H1 (cell line): Measurements from ENCODE around the gene ABCC6. TPM values are rescaled to one million over a fixed set of nuclear protein-coding genes. Genes with fewer than 3 reads are reported as not detected.

Experiments
- CTCF ChIA-PET: fragments of 300-600 bp; sonication (Branson Sonifier 250); formaldehyde crosslinking; loops from one replicate; lab custom pipeline; 2021; ENCODE audit not compliant: partially characterized antibody; lab: Charles Lee
- POLR2A ChIA-PET: fragments of 300-600 bp; sonication (Branson Sonifier 250); formaldehyde crosslinking; loops from one replicate; lab custom pipeline; 2021; ENCODE audit warnings: inconsistent platforms; ENCODE audit not compliant: partially characterized antibody; lab: Charles Lee
- DNase-seq, 2 experiments: peaks; one replicate each; pipeline versions ENCODE4 v3.0.0 to v3.0.0-alpha.2; 2010 to 2022; ENCODE audit warnings: low spot score in 2 of 2, low read depth in 1 of 2, mixed read lengths in 1 of 2
- FAIRE-seq: peaks from 2 replicates; lab custom pipeline; 2011; peaks lifted over from hg19 to GRCh38; lab: Jason Lieb, UNC
- H2AFZ ChIP-seq: 2 replicates; pipeline ENCODE4 v1.8.1; 2012; ENCODE audit warnings: low read length, inconsistent platforms
- H2AK5ac ChIP-seq: 2 replicates; pipeline ENCODE4 v1.6.1; 2013; ENCODE audit warnings: low read depth, low read length
- H2BK120ac ChIP-seq: replicated peaks from 2 replicates; pipeline ENCODE3; 2013; ENCODE audit warnings: low read depth, low read length, inconsistent platforms
- H2BK12ac ChIP-seq: 2 replicates; pipeline ENCODE4 v1.6.1; 2013; ENCODE audit warnings: low read depth, low read length
- H2BK15ac ChIP-seq: 2 replicates; pipeline ENCODE4 v1.6.1; 2013; ENCODE audit warnings: low read length
- H2BK20ac ChIP-seq: 2 replicates; pipeline ENCODE4 v1.6.1; 2013; ENCODE audit warnings: low read length
- H2BK5ac ChIP-seq: 2 replicates; pipeline ENCODE4 v1.6.1; 2013; ENCODE audit warnings: low read depth, low read length
- H3K14ac ChIP-seq: 2 replicates; pipeline ENCODE4 v1.6.1; 2013; ENCODE audit warnings: inconsistent platforms; ENCODE audit not compliant: insufficient read length
- H3K18ac ChIP-seq: 2 replicates; pipeline ENCODE4 v1.6.1; 2013; ENCODE audit warnings: low read length; ENCODE audit errors: extremely low read depth
- H3K23ac ChIP-seq: 2 replicates; pipeline ENCODE4 v1.6.1; 2013; ENCODE audit warnings: inconsistent platforms; ENCODE audit not compliant: insufficient read length
- H3K23me2 ChIP-seq: 2 replicates; pipeline ENCODE4 v1.6.1; 2013; ENCODE audit warnings: low read depth, low read length
- H3K27ac ChIP-seq: 2 replicates; pipeline ENCODE4 v1.6.1; 2011; ENCODE audit warnings: low read depth, low read length, inconsistent platforms
- H3K27me3 ChIP-seq, 4 experiments: replicated peaks in 1 of 4; 1 replicate in 1 of 4; 2 replicates in 3 of 4; pipeline versions ENCODE4 v1.6.1 to v1.8.1; 2011 to 2013; ENCODE audit warnings: low read length in 3 of 4, mild to moderate bottlenecking in 3 of 4, inconsistent platforms in 2 of 4, mixed read lengths in 2 of 4, moderate library complexity in 1 of 4; ENCODE audit not compliant: control insufficient read depth in 3 of 4, insufficient read depth in 3 of 4; ENCODE audit errors: extremely low read depth in 1 of 4
- H3K36me3 ChIP-seq, 4 experiments: 2 replicates each; pipeline versions ENCODE4 v1.6.1 to v1.8.1; 2011 to 2013; ENCODE audit warnings: mild to moderate bottlenecking in 4 of 4, low read length in 3 of 4, moderate library complexity in 2 of 4, control low read depth in 1 of 4, inconsistent platforms in 1 of 4; ENCODE audit not compliant: insufficient read depth in 4 of 4, control insufficient read depth in 2 of 4
- H3K4ac ChIP-seq: replicated peaks from 2 replicates; pipeline ENCODE3; 2013; ENCODE audit warnings: low read length, low read depth, mixed read lengths, inconsistent platforms; ENCODE audit not compliant: insufficient read length
- H3K4me1 ChIP-seq, 4 experiments: replicated peaks in 1 of 4; 1 replicate in 1 of 4; 2 replicates in 3 of 4; pipeline versions ENCODE4 v1.6.1 to v1.8.1; 2011 to 2013; ENCODE audit warnings: low read length in 3 of 4, inconsistent platforms in 2 of 4, mixed read lengths in 1 of 4; ENCODE audit not compliant: insufficient read depth in 4 of 4, control insufficient read depth in 3 of 4
- H3K4me2 ChIP-seq, 2 experiments: 2 replicates each; pipeline versions ENCODE4 v1.6.1 to v1.8.1; 2011 to 2013; ENCODE audit warnings: low read depth in 2 of 2, low read length in 2 of 2, control low read depth in 1 of 2, inconsistent platforms in 1 of 2, mild to moderate bottlenecking in 1 of 2; ENCODE audit not compliant: insufficient read depth in 1 of 2
- H3K4me3 ChIP-seq, 4 experiments: fragments of 200-600, 300-600 bp in 1 of 4; sonication (generic), shearing (Covaris generic), sonication (Bioruptor Twin) in 1 of 4; 2 replicates each; pipeline versions ENCODE4 v1.5.1 to v1.8.1; 2011 to 2016; ENCODE audit warnings: low read length in 4 of 4, low read depth in 3 of 4, control low read depth in 2 of 4, inconsistent platforms in 2 of 4, mild to moderate bottlenecking in 2 of 4, mixed read lengths in 1 of 4, moderate library complexity in 1 of 4; ENCODE audit not compliant: insufficient read depth in 2 of 4; ENCODE audit errors: extremely low read depth in 1 of 4
- H3K56ac ChIP-seq: replicated peaks from 2 replicates; pipeline ENCODE3; 2013; ENCODE audit warnings: low read depth, mild to moderate bottlenecking, mixed read lengths, low read length, inconsistent platforms; ENCODE audit not compliant: insufficient read length
- H3K79me1 ChIP-seq: 2 replicates; pipeline ENCODE4 v1.6.1; 2013; ENCODE audit warnings: low read depth, low read length, control low read depth
- H3K79me2 ChIP-seq, 2 experiments: 2 replicates each; pipeline versions ENCODE4 v1.6.1 to v1.8.1; 2012 to 2013; ENCODE audit warnings: low read length in 2 of 2, mild to moderate bottlenecking in 2 of 2, inconsistent platforms in 1 of 2; ENCODE audit not compliant: insufficient read depth in 2 of 2, control insufficient read depth in 1 of 2
- H3K9ac ChIP-seq, 4 experiments: replicated peaks in 1 of 4; 1 replicate in 1 of 4; 2 replicates in 3 of 4; pipeline versions ENCODE4 v1.6.1 to v1.8.1; 2011 to 2013; ENCODE audit warnings: low read depth in 3 of 4, low read length in 3 of 4, control low read depth in 2 of 4, mild to moderate bottlenecking in 2 of 4, moderate library complexity in 2 of 4, inconsistent platforms in 1 of 4; ENCODE audit errors: extremely low read depth in 1 of 4
- H3K9me3 ChIP-seq, 2 experiments: 2 replicates each; pipeline versions ENCODE4 v1.6.1 to v1.8.1; 2012 to 2013; ENCODE audit warnings: mild to moderate bottlenecking in 2 of 2, moderate library complexity in 2 of 2, control low read depth in 1 of 2, inconsistent platforms in 1 of 2, low read depth in 1 of 2, low read length in 1 of 2, mixed read lengths in 1 of 2; ENCODE audit not compliant: insufficient read depth in 2 of 2
- H4K20me1 ChIP-seq, 2 experiments: replicated peaks in 1 of 2; 2 replicates each; pipeline versions ENCODE3 to v1.8.1; 2011 to 2013; ENCODE audit warnings: inconsistent platforms in 2 of 2, low read length in 2 of 2, mild to moderate bottlenecking in 1 of 2; ENCODE audit not compliant: insufficient read depth in 2 of 2, control insufficient read depth in 1 of 2
- H4K5ac ChIP-seq: 2 replicates; pipeline ENCODE4 v1.6.1; 2013; ENCODE audit warnings: low read length, low read depth, mixed read lengths, inconsistent platforms; ENCODE audit not compliant: insufficient read length
- H4K8ac ChIP-seq: 2 replicates; pipeline ENCODE4 v1.8.0; 2013; ENCODE audit warnings: mild to moderate bottlenecking, moderate library complexity, low read length, inconsistent platforms; ENCODE audit not compliant: insufficient read depth; ENCODE audit errors: extremely low read depth
- H4K91ac ChIP-seq: replicated peaks from 2 replicates; pipeline ENCODE3; 2013; ENCODE audit warnings: low read length, mixed read lengths, inconsistent platforms; ENCODE audit not compliant: insufficient read length
- CBX8 ChIP-seq: fragments of 300-800, 300-1000 bp; sonication (generic); IDR thresholded peaks from 2 replicates; pipeline ENCODE4 v1.7.1; 2016; ENCODE audit warnings: low read depth, low read length, borderline replicate concordance
- CEBPB ChIP-seq: IDR thresholded peaks from 2 replicates; pipeline ENCODE4 v1.6.1; 2012; ENCODE audit warnings: low read depth, low read length
- CHD1 ChIP-seq: IDR thresholded peaks from 2 replicates; pipeline ENCODE4 v1.6.1; 2012; ENCODE audit warnings: low read depth, low read length, improper control_type of control experiment
- CHD2 ChIP-seq: IDR thresholded peaks from 2 replicates; pipeline ENCODE4 v1.6.1; 2012; ENCODE audit warnings: low read length, improper control_type of control experiment
- JUN ChIP-seq: IDR thresholded peaks from 2 replicates; pipeline ENCODE4 v1.6.1; 2011; ENCODE audit warnings: low read depth, mild to moderate bottlenecking, improper control_type of control experiment, low read length
- MAFK ChIP-seq: IDR thresholded peaks from 2 replicates; pipeline ENCODE4 v1.6.1; 2012; ENCODE audit warnings: low read depth, mild to moderate bottlenecking, improper control_type of control experiment, low read length
- RAD21 ChIP-seq, 2 experiments: IDR thresholded peaks in 1 of 2; conservative IDR thresholded peaks in 1 of 2; 2 replicates each; pipeline ENCODE4 v1.6.1; 2011; ENCODE audit warnings: low read depth in 2 of 2, low read length in 2 of 2, improper control_type of control experiment in 1 of 2, inconsistent platforms in 1 of 2, mild to moderate bottlenecking in 1 of 2, moderate library complexity in 1 of 2
- SP4 ChIP-seq: IDR thresholded peaks from 2 replicates; pipeline ENCODE4 v1.6.1; 2012; ENCODE audit warnings: low read length, inconsistent platforms
- SRF ChIP-seq: IDR thresholded peaks from 2 replicates; pipeline ENCODE4 v1.6.1; 2011; ENCODE audit warnings: mild to moderate bottlenecking, low read depth, low read length, moderate library complexity
- YY1 ChIP-seq: IDR thresholded peaks from 2 replicates; pipeline ENCODE4 v1.6.1; 2011; ENCODE audit warnings: low read depth, mild to moderate bottlenecking, low read length
- WGBS, 2 experiments: shearing (Covaris generic) in 1 of 2; methylation state at CpG; one replicate each; pipeline versions ENCODE4 v1.1.6 to v1.1.7; 2013 to 2015; ENCODE audit warnings: low lambda C conversion rate in 2 of 2, mixed read lengths in 2 of 2, inconsistent platforms in 1 of 2, low coverage in 1 of 2, missing lambda C conversion rate in 1 of 2; ENCODE audit not compliant: insufficient replicate concordance in 2 of 2, insufficient coverage in 1 of 2, insufficient read length in 1 of 2; ENCODE audit errors: extremely low coverage in 1 of 2, missing lambda C conversion rate in 1 of 2; 5-methylcytosine and 5-hydroxymethylcytosine counted together
- polyA plus RNA-seq, 7 experiments: library from polyadenylated mRNA; depleted of rRNA in 3 of 7; stranded (reverse) in 5 of 7; unstranded in 2 of 7; fragments of >200 nt in 5 of 7; fragments of 200-250 nt in 2 of 7; gene quantifications; 1 replicate in 5 of 7; 2 replicates in 1 of 7; 4 replicates in 1 of 7; pipeline versions ENCODE4 v1.2.1 to v1.2.3, GENCODE V29; 2011 to 2013; ENCODE audit warnings: missing spikeins in 2 of 7, mixed read lengths in 2 of 7
- total RNA-seq: library from RNA; stranded (reverse); fragmentation: NEBNext Ultra II Directional; extraction: Animal tissue kit (Norgen Biotek cat#: 25700); gene quantifications from 2 replicates; pipeline ENCODE4 v1.2.1, GENCODE V29; 2021
- TF ChIP-seq, protein P1 (sequence below), 3 experiments: IDR thresholded peaks; 1 replicate in 2 of 3; 2 replicates in 1 of 3; pipeline versions ENCODE4 v1.5.1 to v1.6.1; 2011; ENCODE audit warnings: low read length in 3 of 3, mild to moderate bottlenecking in 3 of 3, inconsistent platforms in 2 of 3, low read depth in 1 of 3, moderate library complexity in 1 of 3; ENCODE audit not compliant: insufficient read depth in 1 of 3; ENCODE audit errors: control extremely low read depth in 1 of 3

ABCC6 gene
- total and polyA plus RNA-seq, 2 of the 8 experiments (the other 6 are each of a cell fraction or from before 2014, with no cell fraction given): 1.6 to 1.8 TPM

DNA sequence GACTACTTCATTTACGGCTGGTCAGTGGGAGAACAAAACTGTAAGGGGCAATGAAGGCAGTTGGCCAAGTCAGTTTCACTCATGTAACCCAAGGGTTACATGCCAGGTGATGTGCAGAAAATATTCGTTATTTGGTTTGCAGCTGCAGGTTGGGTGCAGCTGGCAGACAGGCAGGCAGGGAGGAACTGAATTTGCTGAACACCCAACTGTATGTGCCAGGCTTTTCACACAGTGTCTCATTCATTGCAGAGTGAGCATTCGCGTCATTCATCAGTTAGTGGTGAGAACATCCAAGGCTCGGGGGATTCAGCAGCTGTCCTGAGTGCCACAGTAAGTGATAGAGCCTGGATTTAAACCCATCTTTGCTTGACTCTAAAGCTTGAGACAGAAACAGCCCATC, 59.7 kb downstream of the ABCC6 start:
- Histone ChIP-seq H3K23me2 (no peaks in the 10 kb centered on the region), H2AFZ (no peak overlapping the region), H4K8ac (no peak overlapping the region), H3K4me1 (no peaks in the 10 kb centered on the region), H3K4me2 (no peak overlapping the region), H3K4me3 (no peak overlapping the region), H3K36me3 (no peaks in the 10 kb centered on the region), H3K23ac (no peak overlapping the region), H2AK5ac (no peak overlapping the region), H2BK120ac (no peak overlapping the region), H3K4ac (no peak overlapping the region), H3K79me1 (no peaks in the 10 kb centered on the region), H3K79me2 (no peaks in the 10 kb centered on the region), H3K27me3 (no peaks in the 10 kb centered on the region), H3K9me3 (peaks cover 14 to 16% of the 10 kb centered on the region in 2 experiments), H3K56ac (no peak overlapping the region), H3K27ac (no peak overlapping the region), H2BK5ac (no peak overlapping the region), H3K9ac (no peak overlapping the region), H4K20me1 (no peaks in the 10 kb centered on the region), H3K14ac (no peak overlapping the region), H3K18ac (no peak overlapping the region), H2BK20ac (no peak overlapping the region), H4K5ac (no peak overlapping the region), H2BK12ac (no peak overlapping the region), H2BK15ac (no peak overlapping the region), H4K91ac (no peak overlapping the region)
- TF ChIP-seq SP4 (no peak), RAD21 (IDR thresholded peaks at IDR 0.05 in 1 of 2, conservative IDR thresholded peaks at IDR 0.05 in 1 of 2; ENCODE audit: low read depth in 2 of 2, low read length in 2 of 2) (no peak), SRF (no peak), CHD2 (no peak), JUN (no peak), CHD1 (no peak), CBX8 (no peak), YY1 (no peak), CEBPB (no peak), MAFK (no peak)
- TF ChIP-seq, protein P1, sequence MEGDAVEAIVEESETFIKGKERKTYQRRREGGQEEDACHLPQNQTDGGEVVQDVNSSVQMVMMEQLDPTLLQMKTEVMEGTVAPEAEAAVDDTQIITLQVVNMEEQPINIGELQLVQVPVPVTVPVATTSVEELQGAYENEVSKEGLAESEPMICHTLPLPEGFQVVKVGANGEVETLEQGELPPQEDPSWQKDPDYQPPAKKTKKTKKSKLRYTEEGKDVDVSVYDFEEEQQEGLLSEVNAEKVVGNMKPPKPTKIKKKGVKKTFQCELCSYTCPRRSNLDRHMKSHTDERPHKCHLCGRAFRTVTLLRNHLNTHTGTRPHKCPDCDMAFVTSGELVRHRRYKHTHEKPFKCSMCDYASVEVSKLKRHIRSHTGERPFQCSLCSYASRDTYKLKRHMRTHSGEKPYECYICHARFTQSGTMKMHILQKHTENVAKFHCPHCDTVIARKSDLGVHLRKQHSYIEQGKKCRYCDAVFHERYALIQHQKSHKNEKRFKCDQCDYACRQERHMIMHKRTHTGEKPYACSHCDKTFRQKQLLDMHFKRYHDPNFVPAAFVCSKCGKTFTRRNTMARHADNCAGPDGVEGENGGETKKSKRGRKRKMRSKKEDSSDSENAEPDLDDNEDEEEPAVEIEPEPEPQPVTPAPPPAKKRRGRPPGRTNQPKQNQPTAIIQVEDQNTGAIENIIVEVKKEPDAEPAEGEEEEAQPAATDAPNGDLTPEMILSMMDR (IDR thresholded peaks at IDR 0.05; ENCODE audit: control extremely low read depth in 1 of 3, insufficient read depth in 1 of 3, low read depth in 1 of 3, low read length in 3 of 3): no peak
- DNase-seq (no peak), FAIRE-seq (no peak)
- ChIA-PET POLR2A (interaction anchor here (1.2 kb wide), 1 partner anchor 19 kb away, joined by 3 read pairs; no protein-coding TSS in a partner anchor), CTCF (interaction anchor here (0.9 kb wide), 2 partner anchors 15 to 531 kb away, joined by 3 to 4 read pairs; no protein-coding TSS in a partner anchor)
- WGBS, 2 experiments: 85% methylated on average over 5 of the region's 5 CpGs; no CpG with 5 or more reads in 1 of the 2 experiments
